Kidney capillary endothelial cell (primary cell): ENCODE data around the gene HMMR.
"Not testable (repeated sequence)": the region's sequence is repeated elsewhere in the genome, so short reads cannot be mapped to it uniquely, and the experiment has no call there.

Experiments used
- DNase-seq: peaks from one replicate; pipeline ENCODE4 v3.0.0-alpha.2; 2018; ENCODE audit warnings: low spot score

Gene HMMR

GRCh38 chr5:163506726-163507125, 46.3 kb downstream of the HMMR start:
- peak; percentile 18 for DNase-seq

GRCh38 chr5:163508753-163509152, 48.3 kb downstream of the HMMR start:
- DNase-seq, result no peak

- no peak for DNase-seq
Observed at GRCh38 chr5:163509291-163509951, 49.0 kb downstream of the HMMR start.

- DNase-seq, result no peak
Observed at GRCh38 chr5:163512526-163512925, 52.1 kb downstream of the HMMR start.

GRCh38 chr5:163525096-163525495, 64.7 kb downstream of the HMMR start:
- DNase-seq, result no peak

GRCh38 chr5:163529698-163530097, 69.3 kb downstream of the HMMR start:
- DNase-seq, result no peak

- no peak for DNase-seq
Observed at GRCh38 chr5:163531272-163531671, 70.8 kb downstream of the HMMR start.

- DNase-seq, result no peak
Observed at GRCh38 chr5:163532171-163533084, 72.0 kb downstream of the HMMR start.

GRCh38 chr5:163533223-163533622, 72.8 kb downstream of the HMMR start:
- DNase-seq, result no peak

- DNase-seq, result no peak
Observed at GRCh38 chr5:163534492-163535094, 74.2 kb downstream of the HMMR start.

- DNase-seq, result no peak
Observed at GRCh38 chr5:163535290-163535689, 74.9 kb downstream of the HMMR start.

- not testable (repeated sequence) for DNase-seq
Observed at GRCh38 chr5:163536442-163536841, 76.0 kb downstream of the HMMR start.

GRCh38 chr5:163540696-163541095, 80.3 kb downstream of the HMMR start:
- no peak for DNase-seq
